GM12878 (cell line): ENCODE data around the gene PTPRU.

Experiments used
- CTCF ChIP-seq, 3 experiments: IDR thresholded peaks in 2 of 3; conservative IDR thresholded peaks in 1 of 3; 2 replicates each; pipeline ENCODE4 v1.5.1; 2011; ENCODE audit warnings: low read depth in 3 of 3, low read length in 3 of 3, mild to moderate bottlenecking in 3 of 3, control low read depth in 2 of 3, moderate library complexity in 2 of 3, inconsistent platforms in 1 of 3, mixed read lengths in 1 of 3; ENCODE audit not compliant: control insufficient read depth in 2 of 3, insufficient read depth in 1 of 3; ENCODE audit errors: extremely low read depth in 1 of 3
- EZH2 ChIP-seq: IDR thresholded peaks from 2 replicates; pipeline ENCODE4 v1.6.1; 2012; ENCODE audit warnings: low read depth, mild to moderate bottlenecking, control low read depth, inconsistent platforms, low read length, borderline replicate concordance; ENCODE audit not compliant: control insufficient read depth
- FOS ChIP-seq: IDR thresholded peaks from 3 replicates; pipeline ENCODE4 v1.6.1; 2011; ENCODE audit warnings: borderline replicate concordance; ENCODE audit not compliant: insufficient read length; ENCODE audit errors: extremely low read depth
- MTA3 ChIP-seq: IDR thresholded peaks from 2 replicates; pipeline ENCODE4 v1.6.1; 2012; ENCODE audit warnings: low read length, inconsistent platforms, borderline replicate concordance
- MYC ChIP-seq: IDR thresholded peaks from 2 replicates; pipeline ENCODE4 v1.6.1; 2011; ENCODE audit warnings: mild to moderate bottlenecking, low read length, moderate library complexity, inconsistent platforms; ENCODE audit not compliant: insufficient read depth, insufficient replicate concordance, insufficient read length, severe bottlenecking
- RBBP5 ChIP-seq: fragments of 200-600 bp; sonication (generic); conservative IDR thresholded peaks from 2 replicates; pipeline ENCODE4 v1.6.1; 2016
- TF ChIP-seq, protein P1 (sequence below): fragments of 450-650 bp; formaldehyde crosslinking; IDR thresholded peaks from 2 replicates; pipeline ENCODE4 v1.5.0; 2022; ENCODE audit warnings: mild to moderate bottlenecking, missing genetic modification characterization

DNA sequence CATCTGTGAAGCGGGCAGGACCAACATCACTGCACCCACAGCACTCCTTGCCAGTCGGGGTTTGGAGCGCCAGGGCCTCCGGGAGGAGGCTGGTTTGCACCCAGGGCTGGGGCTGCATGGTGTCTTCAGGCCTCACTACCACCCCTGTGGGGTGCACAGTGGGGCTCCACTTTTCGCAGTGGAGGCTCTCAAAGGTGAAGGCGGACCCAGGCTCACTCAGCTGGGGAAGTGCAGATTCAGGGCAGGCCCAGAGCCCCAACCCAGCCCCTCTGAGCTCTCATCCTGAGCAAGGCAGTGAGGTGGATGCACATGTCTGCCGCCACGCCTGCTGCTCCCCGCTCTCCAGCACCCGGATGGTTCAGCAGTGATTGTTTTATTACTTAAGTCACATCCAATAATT is 125.8 kb downstream of the PTPRU start:
- no peak for TF ChIP-seq CTCF (IDR thresholded peaks at IDR 0.05 in 2 of 3, conservative IDR thresholded peaks at IDR 0.05 in 1 of 3; ENCODE audit: control insufficient read depth in 2 of 3, extremely low read depth in 1 of 3, insufficient read depth in 1 of 3, low read depth in 3 of 3, low read length in 3 of 3)
- TF ChIP-seq FOS, result no peak
- TF ChIP-seq, protein P1, sequence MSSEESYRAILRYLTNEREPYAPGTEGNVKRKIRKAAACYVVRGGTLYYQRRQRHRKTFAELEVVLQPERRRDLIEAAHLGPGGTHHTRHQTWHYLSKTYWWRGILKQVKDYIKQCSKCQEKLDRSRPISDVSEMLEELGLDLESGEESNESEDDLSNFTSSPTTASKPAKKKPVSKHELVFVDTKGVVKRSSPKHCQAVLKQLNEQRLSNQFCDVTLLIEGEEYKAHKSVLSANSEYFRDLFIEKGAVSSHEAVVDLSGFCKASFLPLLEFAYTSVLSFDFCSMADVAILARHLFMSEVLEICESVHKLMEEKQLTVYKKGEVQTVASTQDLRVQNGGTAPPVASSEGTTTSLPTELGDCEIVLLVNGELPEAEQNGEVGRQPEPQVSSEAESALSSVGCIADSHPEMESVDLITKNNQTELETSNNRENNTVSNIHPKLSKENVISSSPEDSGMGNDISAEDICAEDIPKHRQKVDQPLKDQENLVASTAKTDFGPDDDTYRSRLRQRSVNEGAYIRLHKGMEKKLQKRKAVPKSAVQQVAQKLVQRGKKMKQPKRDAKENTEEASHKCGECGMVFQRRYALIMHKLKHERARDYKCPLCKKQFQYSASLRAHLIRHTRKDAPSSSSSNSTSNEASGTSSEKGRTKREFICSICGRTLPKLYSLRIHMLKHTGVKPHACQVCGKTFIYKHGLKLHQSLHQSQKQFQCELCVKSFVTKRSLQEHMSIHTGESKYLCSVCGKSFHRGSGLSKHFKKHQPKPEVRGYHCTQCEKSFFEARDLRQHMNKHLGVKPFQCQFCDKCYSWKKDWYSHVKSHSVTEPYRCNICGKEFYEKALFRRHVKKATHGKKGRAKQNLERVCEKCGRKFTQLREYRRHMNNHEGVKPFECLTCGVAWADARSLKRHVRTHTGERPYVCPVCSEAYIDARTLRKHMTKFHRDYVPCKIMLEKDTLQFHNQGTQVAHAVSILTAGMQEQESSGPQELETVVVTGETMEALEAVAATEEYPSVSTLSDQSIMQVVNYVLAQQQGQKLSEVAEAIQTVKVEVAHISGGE (CRISPR knock-in tag), result no peak
- TF ChIP-seq RBBP5, result no peak
- TF ChIP-seq MTA3, result no peak
- no peak for TF ChIP-seq MYC
- TF ChIP-seq EZH2, result no peak
